GM12891 (cell line): ENCODE results near the gene FAM174C.

Experiments used
- POLR2A ChIP-seq: IDR thresholded peaks from 2 replicates; pipeline ENCODE4 v1.6.1; 2011; ENCODE audit warnings: low read depth, low read length, control low read depth
- TAF1 ChIP-seq: IDR thresholded peaks from 2 replicates; pipeline ENCODE4 v1.6.1; 2011; ENCODE audit warnings: low read depth, low read length, control low read depth

GRCh38 chr19:1288833-1289685, 13.7 kb downstream of the FAM174C start:
- TF ChIP-seq POLR2A (no peak), TAF1 (no peak)
